HepG2 (cell line): ENCODE data around the gene ACSS1. TPM values are rescaled to one million over a fixed set of nuclear protein-coding genes. Genes with fewer than 3 reads are reported as not detected.

Source experiments
- ATAD3A ChIP-seq: sonication (generic); formaldehyde crosslinking; IDR thresholded peaks from 2 replicates; pipeline ENCODE4 v1.4.0; 2020; ENCODE audit warnings: missing genetic modification reagents
- BRCA1 ChIP-seq: sonication (generic); formaldehyde crosslinking; IDR thresholded peaks from 2 replicates; pipeline ENCODE4 v1.4.0; 2020; ENCODE audit warnings: missing genetic modification reagents
- CCAR2 ChIP-seq: fragments of 200-400 bp; formaldehyde crosslinking; optimal IDR thresholded peaks from 2 replicates; pipeline ENCODE3; 2018; ENCODE audit warnings: low read depth, mild to moderate bottlenecking, low read length, moderate library complexity
- ETV6 ChIP-seq: sonication (generic); formaldehyde crosslinking; conservative IDR thresholded peaks from 2 replicates; pipeline ENCODE4 v1.4.0; 2020; ENCODE audit warnings: missing genetic modification reagents
- HHEX ChIP-seq: IDR thresholded peaks from 2 replicates; pipeline ENCODE4 v1.6.1; 2016; ENCODE audit warnings: control low read depth
- HMG20A ChIP-seq: IDR thresholded peaks from 2 replicates; pipeline ENCODE4 v1.6.1; 2016; ENCODE audit warnings: borderline replicate concordance
- KDM2A ChIP-seq: sonication (generic); formaldehyde crosslinking; IDR thresholded peaks from 2 replicates; pipeline ENCODE4 v1.4.0; 2020; ENCODE audit warnings: low read depth, missing genetic modification reagents, borderline replicate concordance
- MEIS2 ChIP-seq: sonication (generic); formaldehyde crosslinking; IDR thresholded peaks from 2 replicates; pipeline ENCODE4 v1.9.0; 2021; ENCODE audit warnings: mild to moderate bottlenecking, missing genetic modification reagents
- REPIN1 ChIP-seq: sonication (generic); formaldehyde crosslinking; IDR thresholded peaks from 2 replicates; pipeline ENCODE4 v1.8.0; 2022; ENCODE audit warnings: missing genetic modification reagents, low read depth, mild to moderate bottlenecking, borderline replicate concordance
- RFXAP ChIP-seq: sonication (generic); formaldehyde crosslinking; IDR thresholded peaks from 2 replicates; pipeline ENCODE4 v1.4.0; 2020; ENCODE audit warnings: missing genetic modification reagents, borderline replicate concordance
- SMAD3 ChIP-seq: sonication (generic); formaldehyde crosslinking; IDR thresholded peaks from 2 replicates; pipeline ENCODE4 v1.4.0; 2020; ENCODE audit warnings: missing genetic modification reagents
- THYN1 ChIP-seq: sonication (generic); formaldehyde crosslinking; IDR thresholded peaks from 2 replicates; pipeline ENCODE4 v1.8.1; 2023; ENCODE audit warnings: low read depth, mild to moderate bottlenecking, moderate library complexity, missing genetic modification reagents, borderline replicate concordance
- TRAFD1 ChIP-seq: sonication (generic); formaldehyde crosslinking; IDR thresholded peaks from 2 replicates; pipeline ENCODE4 v1.5.1; 2020; ENCODE audit warnings: missing genetic modification reagents, mild to moderate bottlenecking, borderline replicate concordance
- ZNF160 ChIP-seq: sonication (generic); formaldehyde crosslinking; IDR thresholded peaks from 2 replicates; pipeline ENCODE4 v1.8.0; 2022; ENCODE audit warnings: mild to moderate bottlenecking, inconsistent platforms, missing genetic modification reagents
- ZNF225 ChIP-seq: sonication (generic); formaldehyde crosslinking; IDR thresholded peaks from 2 replicates; pipeline ENCODE4 v1.4.0; 2020; ENCODE audit warnings: mild to moderate bottlenecking, missing genetic modification reagents
- ZNF441 ChIP-seq: sonication (generic); formaldehyde crosslinking; IDR thresholded peaks from 2 replicates; pipeline ENCODE4 v1.7.0; 2021; ENCODE audit warnings: missing genetic modification reagents, borderline replicate concordance
- ZNF768 ChIP-seq: sonication (generic); formaldehyde crosslinking; IDR thresholded peaks from 2 replicates; pipeline ENCODE4 v1.4.0; 2020; ENCODE audit warnings: missing genetic modification reagents
- ZNF790 ChIP-seq: sonication (generic); formaldehyde crosslinking; IDR thresholded peaks from 2 replicates; pipeline ENCODE4 v1.8.0; 2022; ENCODE audit warnings: missing genetic modification reagents, mild to moderate bottlenecking, borderline replicate concordance
- polyA plus RNA-seq, 8 experiments: library from polyadenylated mRNA; depleted of rRNA in 3 of 8; stranded (reverse) in 7 of 8; unstranded in 1 of 8; fragments of >200 nt; fragmentation: Illumina TruSeq in 4 of 8; extraction: Trizol in 4 of 8; gene quantifications; 2 replicates each; pipeline versions ENCODE4 v1.2.1 to v1.2.3, GENCODE V29; 2011 to 2016; ENCODE audit warnings: low read depth in 4 of 8, missing spikeins in 1 of 8, mixed read lengths in 1 of 8; ENCODE audit not compliant: insufficient read depth in 1 of 8
- total RNA-seq, 5 experiments: library from RNA; depleted of rRNA; stranded (reverse); fragments of >200 nt; fragmentation: Illumina TruSeq; extraction: Trizol; gene quantifications; 2 replicates each; pipeline ENCODE4 v1.2.3, GENCODE V29; 2016; ENCODE audit warnings: low read depth in 1 of 5
- TF ChIP-seq, protein P1 (sequence below): sonication (generic); formaldehyde crosslinking; IDR thresholded peaks from 2 replicates; pipeline ENCODE4 v1.4.0; 2020; ENCODE audit warnings: missing genetic modification reagents, borderline replicate concordance
- TF ChIP-seq, protein P2 (sequence below): sonication (generic); formaldehyde crosslinking; IDR thresholded peaks from 2 replicates; pipeline ENCODE4; 2020; ENCODE audit warnings: missing genetic modification reagents, mild to moderate bottlenecking, borderline replicate concordance
- TF ChIP-seq, protein P3 (sequence below): IDR thresholded peaks from 2 replicates; pipeline ENCODE4 v1.6.1; 2016; ENCODE audit warnings: mild to moderate bottlenecking

ACSS1 gene
- total and polyA plus RNA-seq, 2 of the 13 experiments (the other 11 are each of a cell fraction or from before 2014, with no cell fraction given), result 15.2 to 41.6 TPM

GRCh38 chr20:24992487-24993205 lies 65.3 kb downstream of the ACSS1 start, which contains the start of gene APMAP (continued):
- TF ChIP-seq ZNF441 (CRISPR knock-in tag) (peak; percentile 95), ZNF160 (peak; percentile 55), REPIN1 (CRISPR knock-in tag) (peak; percentile 99), BRCA1 (CRISPR knock-in tag) (peak; percentile 98; the same call in 1 of the 2 replicates), ATAD3A (CRISPR knock-in tag) (no peak), TRAFD1 (CRISPR knock-in tag) (peak; percentile 85; the same call in 1 of the 2 replicates), CCAR2 (no peak), ZNF790 (CRISPR knock-in tag) (peak; percentile 92; the same call in 1 of the 2 replicates), RFXAP (CRISPR knock-in tag) (peak; percentile 74), ZNF225 (CRISPR knock-in tag) (no peak; the same call in 1 of the 2 replicates), SMAD3 (peak; percentile 91), THYN1 (CRISPR knock-in tag) (peak; percentile 91; the same call in 1 of the 2 replicates), HHEX (CRISPR knock-in tag) (no peak; the same call in 1 of the 2 replicates), ZNF768 (CRISPR knock-in tag) (peak; percentile 86; the same call in 1 of the 2 replicates), KDM2A (CRISPR knock-in tag) (peak; percentile 97), HMG20A (CRISPR knock-in tag) (no peak), ETV6 (CRISPR knock-in tag) (peak; percentile 89), MEIS2 (peak; percentile 94)
- TF ChIP-seq, protein P1, sequence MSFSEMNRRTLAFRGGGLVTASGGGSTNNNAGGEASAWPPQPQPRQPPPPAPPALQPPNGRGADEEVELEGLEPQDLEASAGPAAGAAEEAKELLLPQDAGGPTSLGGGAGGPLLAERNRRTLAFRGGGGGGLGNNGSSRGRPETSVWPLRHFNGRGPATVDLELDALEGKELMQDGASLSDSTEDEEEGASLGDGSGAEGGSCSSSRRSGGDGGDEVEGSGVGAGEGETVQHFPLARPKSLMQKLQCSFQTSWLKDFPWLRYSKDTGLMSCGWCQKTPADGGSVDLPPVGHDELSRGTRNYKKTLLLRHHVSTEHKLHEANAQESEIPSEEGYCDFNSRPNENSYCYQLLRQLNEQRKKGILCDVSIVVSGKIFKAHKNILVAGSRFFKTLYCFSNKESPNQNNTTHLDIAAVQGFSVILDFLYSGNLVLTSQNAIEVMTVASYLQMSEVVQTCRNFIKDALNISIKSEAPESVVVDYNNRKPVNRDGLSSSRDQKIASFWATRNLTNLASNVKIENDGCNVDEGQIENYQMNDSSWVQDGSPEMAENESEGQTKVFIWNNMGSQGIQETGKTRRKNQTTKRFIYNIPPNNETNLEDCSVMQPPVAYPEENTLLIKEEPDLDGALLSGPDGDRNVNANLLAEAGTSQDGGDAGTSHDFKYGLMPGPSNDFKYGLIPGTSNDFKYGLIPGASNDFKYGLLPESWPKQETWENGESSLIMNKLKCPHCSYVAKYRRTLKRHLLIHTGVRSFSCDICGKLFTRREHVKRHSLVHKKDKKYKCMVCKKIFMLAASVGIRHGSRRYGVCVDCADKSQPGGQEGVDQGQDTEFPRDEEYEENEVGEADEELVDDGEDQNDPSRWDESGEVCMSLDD, result peak; percentile 96
- TF ChIP-seq, protein P2, sequence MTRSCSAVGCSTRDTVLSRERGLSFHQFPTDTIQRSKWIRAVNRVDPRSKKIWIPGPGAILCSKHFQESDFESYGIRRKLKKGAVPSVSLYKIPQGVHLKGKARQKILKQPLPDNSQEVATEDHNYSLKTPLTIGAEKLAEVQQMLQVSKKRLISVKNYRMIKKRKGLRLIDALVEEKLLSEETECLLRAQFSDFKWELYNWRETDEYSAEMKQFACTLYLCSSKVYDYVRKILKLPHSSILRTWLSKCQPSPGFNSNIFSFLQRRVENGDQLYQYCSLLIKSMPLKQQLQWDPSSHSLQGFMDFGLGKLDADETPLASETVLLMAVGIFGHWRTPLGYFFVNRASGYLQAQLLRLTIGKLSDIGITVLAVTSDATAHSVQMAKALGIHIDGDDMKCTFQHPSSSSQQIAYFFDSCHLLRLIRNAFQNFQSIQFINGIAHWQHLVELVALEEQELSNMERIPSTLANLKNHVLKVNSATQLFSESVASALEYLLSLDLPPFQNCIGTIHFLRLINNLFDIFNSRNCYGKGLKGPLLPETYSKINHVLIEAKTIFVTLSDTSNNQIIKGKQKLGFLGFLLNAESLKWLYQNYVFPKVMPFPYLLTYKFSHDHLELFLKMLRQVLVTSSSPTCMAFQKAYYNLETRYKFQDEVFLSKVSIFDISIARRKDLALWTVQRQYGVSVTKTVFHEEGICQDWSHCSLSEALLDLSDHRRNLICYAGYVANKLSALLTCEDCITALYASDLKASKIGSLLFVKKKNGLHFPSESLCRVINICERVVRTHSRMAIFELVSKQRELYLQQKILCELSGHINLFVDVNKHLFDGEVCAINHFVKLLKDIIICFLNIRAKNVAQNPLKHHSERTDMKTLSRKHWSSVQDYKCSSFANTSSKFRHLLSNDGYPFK (CRISPR knock-in tag), result peak; percentile 84; the same call in 1 of the 2 replicates
- TF ChIP-seq, protein P3, sequence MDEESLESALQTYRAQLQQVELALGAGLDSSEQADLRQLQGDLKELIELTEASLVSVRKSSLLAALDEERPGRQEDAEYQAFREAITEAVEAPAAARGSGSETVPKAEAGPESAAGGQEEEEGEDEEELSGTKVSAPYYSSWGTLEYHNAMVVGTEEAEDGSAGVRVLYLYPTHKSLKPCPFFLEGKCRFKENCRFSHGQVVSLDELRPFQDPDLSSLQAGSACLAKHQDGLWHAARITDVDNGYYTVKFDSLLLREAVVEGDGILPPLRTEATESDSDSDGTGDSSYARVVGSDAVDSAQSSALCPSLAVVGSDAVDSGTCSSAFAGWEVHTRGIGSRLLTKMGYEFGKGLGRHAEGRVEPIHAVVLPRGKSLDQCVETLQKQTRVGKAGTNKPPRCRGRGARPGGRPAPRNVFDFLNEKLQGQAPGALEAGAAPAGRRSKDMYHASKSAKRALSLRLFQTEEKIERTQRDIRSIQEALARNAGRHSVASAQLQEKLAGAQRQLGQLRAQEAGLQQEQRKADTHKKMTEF, result peak; percentile 99
